PC-3 (cell line): ENCODE measurements around the gene PLOD3. TPM values are rescaled to one million over a fixed set of nuclear protein-coding genes. Genes with fewer than 3 reads are reported as not detected.

Experiments
- ATAC-seq: fragments of 200-7000 bp; cut with Tn5 transposase; 2 replicates; pipeline ENCODE4 v1.9.1; 2020; ENCODE audit warnings: mild to moderate bottlenecking, moderate library complexity
- BruUV-seq: library from RNA; stranded (reverse); fragments of 400-500 nt; replicated peaks from 2 replicates; lab custom pipeline; 2021; lab: Mats Ljungman, UMichigan
- CTCF ChIA-PET: fragments of 300-600 bp; sonication (Branson Sonifier 250); formaldehyde crosslinking; loops from one replicate; lab custom pipeline; 2022; ENCODE audit warnings: antibody characterized with exemption; lab: Charles Lee
- POLR2A ChIA-PET: fragments of 300-600 bp; sonication (Branson Sonifier 250); formaldehyde crosslinking; loops from one replicate; lab custom pipeline; 2022; ENCODE audit warnings: antibody characterized with exemption; ENCODE audit not compliant: unreplicated experiment; lab: Charles Lee
- DNase-seq: peaks from one replicate; pipeline ENCODE4 v3.0.0-alpha.2; 2015
- H2AFZ ChIP-seq: fragments of 300-600 bp; sonication (generic); 2 replicates; pipeline ENCODE4 v1.6.0; 2016; ENCODE audit warnings: antibody characterized with exemption, low read length
- H3F3A ChIP-seq: fragments of 300-600 bp; sonication (generic); one replicate; pipeline ENCODE4 v1.6.0; 2017; ENCODE audit warnings: antibody characterized with exemption, low read length, control low read depth, mild to moderate bottlenecking; ENCODE audit not compliant: unreplicated experiment
- H3K27ac ChIP-seq: fragments of 300-600 bp; sonication (generic); 2 replicates; pipeline ENCODE4 v1.5.1; 2016; ENCODE audit warnings: mild to moderate bottlenecking, low read length
- H3K27me3 ChIP-seq: fragments of 300-600 bp; sonication (generic); 2 replicates; pipeline ENCODE4 v1.6.1; 2016; ENCODE audit warnings: low read length, mixed read lengths
- H3K36me3 ChIP-seq: fragments of 300-600 bp; sonication (generic); 2 replicates; pipeline ENCODE4 v1.6.1; 2016; ENCODE audit warnings: low read depth, mixed run types, low read length, mixed read lengths
- H3K4me1 ChIP-seq: fragments of 300-600 bp; sonication (generic); 2 replicates; pipeline ENCODE4 v1.5.1; 2016; ENCODE audit warnings: low read length; ENCODE audit not compliant: insufficient read depth
- H3K4me2 ChIP-seq: fragments of 300-600 bp; sonication (generic); 2 replicates; pipeline ENCODE4 v1.6.0; 2016; ENCODE audit warnings: low read length
- H3K4me3 ChIP-seq: fragments of 300-600 bp; sonication (generic); 2 replicates; pipeline ENCODE4 v1.5.1; 2016; ENCODE audit warnings: mild to moderate bottlenecking, low read length, mixed read lengths
- H3K79me2 ChIP-seq: fragments of 300-600 bp; sonication (generic); 2 replicates; pipeline ENCODE4 v1.6.1; 2017; ENCODE audit warnings: low read length, mixed read lengths
- H3K9ac ChIP-seq: fragments of 300-600 bp; sonication (generic); 2 replicates; pipeline ENCODE4 v1.6.0; 2016; ENCODE audit warnings: mild to moderate bottlenecking, low read length
- H3K9me2 ChIP-seq: fragments of 300-600 bp; sonication (generic); replicated peaks from 2 replicates; pipeline ENCODE4 v1.6.1; 2016; ENCODE audit warnings: mixed run types, low read length, mixed read lengths
- H3K9me3 ChIP-seq: fragments of 300-600 bp; sonication (generic); 2 replicates; pipeline ENCODE4 v1.6.1; 2016; ENCODE audit warnings: low read length, mixed read lengths
- H4K20me1 ChIP-seq: fragments of 300-600 bp; sonication (generic); 2 replicates; pipeline ENCODE4 v1.6.1; 2016; ENCODE audit warnings: low read length, mixed read lengths
- CTCF ChIP-seq: fragments of 300-600 bp; sonication (generic); conservative IDR thresholded peaks from 2 replicates; pipeline ENCODE4 v1.5.1; 2017; ENCODE audit warnings: antibody characterized with exemption, low read depth, mild to moderate bottlenecking, low read length
- EZH2 ChIP-seq: fragments of 300-600 bp; sonication (generic); IDR thresholded peaks from one replicate; pipeline ENCODE4 v1.6.1; 2017; ENCODE audit warnings: antibody characterized with exemption, mild to moderate bottlenecking, low read length; ENCODE audit not compliant: unreplicated experiment
- EZH2phosphoT487 ChIP-seq: fragments of 300-600 bp; sonication (generic); IDR thresholded peaks from 2 replicates; pipeline ENCODE4 v1.6.1; 2018; ENCODE audit warnings: mild to moderate bottlenecking, antibody characterized with exemption, low read length, borderline replicate concordance
- intact Hi-C: fragments of 100-400 bp; cut with micrococcal nuclease; formaldehyde crosslinking; loops from 2 replicates; pipeline ENCODE4 v1.9.0; 2023
- total RNA-seq: library from RNA; depleted of rRNA; stranded (reverse); fragments of >200 nt; gene quantifications from 2 replicates; pipeline ENCODE4 v1.2.3, GENCODE V29; 2014

PLOD3 gene
- total RNA-seq, 1 experiment from 2014 or later: 66.6 TPM

GRCh38 chr7:101201695-101202602, 15.4 kb downstream of the PLOD3 start:
- Histone ChIP-seq H3K79me2 (no peaks in the 10 kb centered on the region), H3K4me3 (no peak overlapping the region), H3K27me3 (no peaks in the 10 kb centered on the region), H3K36me3 (no peaks in the 10 kb centered on the region), H4K20me1 (no peaks in the 10 kb centered on the region), H3K9ac (no peak overlapping the region), H3K9me3 (no peaks in the 10 kb centered on the region), H3K9me2 (no peaks in the 10 kb centered on the region), H2AFZ (no peak overlapping the region), H3F3A (no peaks in the 10 kb centered on the region), H3K4me2 (no peak overlapping the region), H3K27ac (no peak overlapping the region), H3K4me1 (no peaks in the 10 kb centered on the region)
- no TSS peak for BruUV-seq
- no peak for ATAC-seq
- DNase-seq: no peak
- CTCF ChIA-PET: no interaction called here
- intact Hi-C loops: no loop called here
- TF ChIP-seq EZH2phosphoT487 (no peak), CTCF (no peak), EZH2 (no peak)
- POLR2A ChIA-PET: no interaction called here

- Histone ChIP-seq H3K9me2 (no peaks in the 10 kb centered on the region), H3K27me3 (no peaks in the 10 kb centered on the region), H3K27ac (no peak within 1 kb of the TSS), H3F3A (no peaks in the 10 kb centered on the region), H4K20me1 (no peaks in the 10 kb centered on the region), H3K9me3 (no peaks in the 10 kb centered on the region), H3K79me2 (no peaks in the 10 kb centered on the region), H3K4me2 (no peak within 1 kb of the TSS), H3K4me1 (no peaks in the 10 kb centered on the region), H3K4me3 (no peak within 1 kb of the TSS), H2AFZ (no peak within 1 kb of the TSS), H3K9ac (no peak within 1 kb of the TSS), H3K36me3 (no peaks in the 10 kb centered on the region)
- BruUV-seq: no TSS peak
- ChIA-PET CTCF (no interaction called here), POLR2A (no interaction called here)
- DNase-seq: no peak
- intact Hi-C loops: no loop called here
- peak; percentile 35; the same call in 1 of the 2 replicates for ATAC-seq
- TF ChIP-seq CTCF: no peak
- no peak for TF ChIP-seq EZH2
- no peak for TF ChIP-seq EZH2phosphoT487
These were observed 16.4 kb downstream of the PLOD3 start, which contains the start of gene MOGAT3 for GRCh38 chr7:101200862-101201599. MOGAT3 (minus strand) TSS chr7:101201036; CDS start chr7:101200854, 182 bp downstream.
